C4-2B (cell line): ENCODE results near the gene ARHGAP8.

Experiments used
- ZFX ChIP-seq: fragments of 450-650 bp; IDR thresholded peaks from 2 replicates; pipeline ENCODE4 v1.6.1; 2017
- TF ChIP-seq, protein P1 (sequence below): fragments of 450-650 bp; conservative IDR thresholded peaks from 2 replicates; pipeline ENCODE4 v1.5.1; 2017; ENCODE audit warnings: mild to moderate bottlenecking

DNA sequence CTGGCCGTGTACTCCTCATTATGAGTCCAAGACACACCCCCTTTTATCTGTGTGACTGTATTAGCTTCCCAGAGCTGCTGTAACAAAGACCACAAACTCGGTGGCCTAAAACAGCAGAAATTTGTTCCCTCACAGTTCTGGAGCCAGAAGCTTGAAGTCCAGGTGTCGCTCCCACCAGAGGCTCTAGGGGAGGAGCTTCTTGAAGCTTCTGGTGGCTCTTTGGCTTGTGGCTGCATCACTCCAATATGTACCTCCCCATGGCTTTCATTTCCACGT is 47.4 kb upstream of the ARHGAP8 start:
- TF ChIP-seq, protein P1, sequence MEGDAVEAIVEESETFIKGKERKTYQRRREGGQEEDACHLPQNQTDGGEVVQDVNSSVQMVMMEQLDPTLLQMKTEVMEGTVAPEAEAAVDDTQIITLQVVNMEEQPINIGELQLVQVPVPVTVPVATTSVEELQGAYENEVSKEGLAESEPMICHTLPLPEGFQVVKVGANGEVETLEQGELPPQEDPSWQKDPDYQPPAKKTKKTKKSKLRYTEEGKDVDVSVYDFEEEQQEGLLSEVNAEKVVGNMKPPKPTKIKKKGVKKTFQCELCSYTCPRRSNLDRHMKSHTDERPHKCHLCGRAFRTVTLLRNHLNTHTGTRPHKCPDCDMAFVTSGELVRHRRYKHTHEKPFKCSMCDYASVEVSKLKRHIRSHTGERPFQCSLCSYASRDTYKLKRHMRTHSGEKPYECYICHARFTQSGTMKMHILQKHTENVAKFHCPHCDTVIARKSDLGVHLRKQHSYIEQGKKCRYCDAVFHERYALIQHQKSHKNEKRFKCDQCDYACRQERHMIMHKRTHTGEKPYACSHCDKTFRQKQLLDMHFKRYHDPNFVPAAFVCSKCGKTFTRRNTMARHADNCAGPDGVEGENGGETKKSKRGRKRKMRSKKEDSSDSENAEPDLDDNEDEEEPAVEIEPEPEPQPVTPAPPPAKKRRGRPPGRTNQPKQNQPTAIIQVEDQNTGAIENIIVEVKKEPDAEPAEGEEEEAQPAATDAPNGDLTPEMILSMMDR: no peak
- no peak for TF ChIP-seq ZFX
